DMS153 treated with DMSO at 0.1 percent for 48 hours (cell line): ENCODE results near the gene DDI1.

ENCODE experiments used
- DNase-seq: peaks from one replicate; lab custom pipeline; 2025; ENCODE audit not compliant: unreplicated experiment; lab: John Stamatoyannopoulos, UW

DDI1 gene

DNA sequence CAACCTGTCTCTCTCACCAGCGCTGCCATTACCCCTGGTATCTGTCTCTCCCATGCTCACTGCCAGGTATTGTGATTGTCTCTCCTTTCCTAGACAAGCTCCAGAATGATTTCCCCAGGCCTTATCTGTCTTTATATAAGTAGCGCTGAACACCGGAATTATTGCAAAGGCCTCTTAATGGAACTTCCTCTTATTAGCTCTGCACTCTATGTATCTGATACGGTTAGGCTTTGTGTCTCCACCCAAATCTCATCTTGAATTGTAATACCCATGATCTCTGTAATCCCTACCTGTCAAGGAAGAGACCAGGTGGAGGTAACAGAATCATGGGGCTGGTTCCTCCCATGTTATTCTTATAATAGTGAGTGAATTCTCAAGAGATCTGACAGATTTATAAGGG is 39.3 kb downstream of the DDI1 start:
- no peak for DNase-seq

GRCh38 chr11:104076455-104076854 is 40.0 kb downstream of the DDI1 start:
- DNase-seq, result no peak

DNA sequence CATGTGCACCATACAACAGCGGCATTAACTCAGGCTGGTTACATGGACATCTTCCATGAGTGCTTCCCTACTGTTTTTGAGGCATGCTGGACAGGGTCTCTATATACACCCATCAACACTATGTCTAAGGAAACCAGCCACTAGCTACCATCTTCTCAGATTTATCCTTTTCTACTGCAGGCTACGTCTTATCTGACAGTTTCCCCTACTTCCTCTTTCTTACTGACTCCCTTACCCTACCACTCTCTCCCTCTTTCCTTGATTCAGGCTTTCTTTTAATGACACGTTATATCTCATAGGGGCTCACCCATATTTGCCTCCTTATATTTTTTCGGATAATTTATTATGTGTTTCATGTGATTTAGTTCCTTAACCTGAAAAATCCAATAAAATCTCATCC is 41.8 kb downstream of the DDI1 start:
- no peak for DNase-seq

DNA sequence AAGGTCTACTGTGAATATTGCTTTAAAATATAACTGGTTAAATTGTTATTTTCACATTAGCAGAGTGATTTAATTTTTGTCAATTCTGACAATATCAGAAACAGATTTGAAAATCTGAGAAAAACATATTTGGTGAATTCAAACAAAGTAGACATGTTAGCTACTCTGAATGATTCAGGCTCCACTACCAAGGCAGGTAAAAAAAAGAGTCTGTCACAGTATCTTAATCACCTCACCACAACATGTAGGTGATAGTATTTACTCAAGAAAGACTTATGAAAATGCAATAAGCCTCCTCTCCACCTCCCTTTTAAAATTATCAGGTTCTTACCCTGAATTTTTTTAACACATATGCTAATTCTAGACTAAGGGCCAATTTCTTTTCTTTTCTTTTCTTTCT is 42.6 kb downstream of the DDI1 start:
- DNase-seq, result no peak

DNA sequence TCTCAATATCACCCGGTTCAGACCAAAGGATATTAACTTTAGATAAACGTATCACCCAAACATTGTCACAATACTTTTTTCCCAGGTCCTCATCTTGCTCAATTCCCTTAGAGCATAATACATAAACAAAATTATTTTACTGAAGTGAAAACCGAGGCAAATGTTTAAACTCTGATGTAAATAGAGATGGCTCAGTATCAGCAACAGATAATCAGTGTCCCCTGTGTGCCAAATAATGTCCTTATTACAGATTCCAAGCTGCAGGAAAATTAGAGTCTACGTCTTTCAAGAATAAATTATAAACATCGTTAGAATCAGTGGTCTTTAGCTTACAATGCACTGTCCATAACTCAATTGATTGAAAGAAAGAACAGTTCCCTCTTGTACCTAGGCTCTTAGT is 50.2 kb downstream of the DDI1 start:
- no peak for DNase-seq
